Stimulated activated CD4-positive, alpha-beta T cell treated with anti-CD3 and anti-CD28 coated beads, Interleukin-4, amount 100 ng/mL, for 48 hours (primary cell): ENCODE results near the gene ZNF670.
"Not testable (repeated sequence)": the region's sequence is repeated elsewhere in the genome, so short reads cannot be mapped to it uniquely, and the experiment has no call there.

ENCODE experiments used
- DNase-seq, 2 donors: peaks; one replicate each; pipeline ENCODE4 v3.0.0-alpha.2; 2020; ENCODE audit warnings: low read depth in 2 of 2

The ZNF670 gene

GRCh38 chr1:247043406-247043805 is 35.2 kb downstream of the ZNF670 start:
- no peak for DNase-seq

DNA sequence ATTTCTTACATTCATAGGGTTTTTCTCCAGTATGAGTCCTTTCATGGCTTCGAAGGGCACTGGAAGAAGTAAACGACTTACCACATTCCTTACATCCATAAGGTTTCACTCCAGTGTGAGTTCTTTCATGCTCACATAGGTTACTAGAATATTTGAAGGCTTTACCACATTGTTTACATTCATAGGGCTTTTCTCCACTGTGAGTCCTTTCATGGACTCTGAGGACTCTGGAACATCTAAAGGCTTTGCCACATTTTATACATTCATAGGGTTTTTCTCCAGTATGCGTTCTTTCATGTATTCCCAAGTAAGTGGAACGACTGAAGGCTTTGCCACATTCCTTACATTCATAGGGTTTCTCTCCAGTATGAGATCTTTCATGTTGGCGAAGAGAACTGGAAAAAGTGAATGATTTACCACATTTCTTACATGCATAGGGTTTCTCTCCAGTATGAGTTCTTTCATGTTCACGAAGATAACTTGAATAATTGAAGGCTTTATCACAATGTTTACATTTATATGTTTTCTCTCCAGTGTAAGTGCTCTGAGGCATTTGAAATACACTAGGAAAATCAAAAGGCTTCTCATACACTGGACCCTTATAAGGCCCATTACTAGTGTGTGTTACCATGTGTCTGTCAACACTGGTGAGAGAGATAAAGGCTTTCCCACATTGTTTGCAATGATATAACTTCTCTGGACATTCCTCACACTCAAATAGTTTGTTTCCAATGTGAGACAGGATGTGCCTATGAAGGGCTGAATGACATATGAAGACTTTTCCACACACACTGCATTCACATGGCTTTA is 40.9 kb downstream of the ZNF670 start:
- no peak for DNase-seq

DNA sequence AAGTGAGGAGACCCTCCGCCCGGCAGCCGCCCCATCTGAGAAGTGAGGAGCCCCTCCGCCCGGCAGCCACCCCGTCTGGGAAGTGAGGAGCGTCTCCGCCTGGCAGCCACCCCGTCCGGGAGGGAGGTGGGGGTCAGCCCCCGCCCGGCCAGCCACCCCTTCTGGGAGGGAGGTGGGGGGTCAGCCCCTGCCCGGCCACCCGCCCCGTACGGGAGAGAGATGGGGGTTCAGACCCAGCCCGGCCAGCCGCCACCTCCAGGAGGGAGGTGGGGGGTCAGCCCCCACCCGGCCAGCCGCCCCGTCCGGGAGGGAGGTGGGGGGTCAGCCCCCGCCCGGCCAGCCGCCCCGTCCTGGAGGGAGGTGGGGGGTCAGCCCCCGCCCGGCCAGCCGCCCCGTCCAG is 46.3 kb downstream of the ZNF670 start:
- DNase-seq: not testable (repeated sequence)
